AG10803 (cell line): ENCODE data around the gene NOTCH2.
"Not testable (repeated sequence)": the region's sequence is repeated elsewhere in the genome, so short reads cannot be mapped to it uniquely, and the experiment has no call there.

Experiments used
- DNase-seq: peaks from one replicate; pipeline ENCODE4 v3.0.0; 2010; ENCODE audit warnings: low read depth
- H3K4me3 ChIP-seq: 2 replicates; pipeline ENCODE4 v1.5.1; 2011; ENCODE audit warnings: mild to moderate bottlenecking, low read length, control low read depth
- CTCF ChIP-seq: conservative IDR thresholded peaks from 2 replicates; pipeline ENCODE4 v1.5.1; 2011; ENCODE audit warnings: mild to moderate bottlenecking, low read length, control low read depth, inconsistent platforms

NOTCH2 gene

GRCh38 chr1:120087959-120088358, 18.5 kb upstream of the NOTCH2 start:
- H3K4me3 ChIP-seq: not testable (repeated sequence)
- DNase-seq: peak; percentile 72

- H3K4me3 ChIP-seq, DNase-seq: not testable (repeated sequence)
These were observed 405 bp upstream of the NOTCH2 start for GRCh38 chr1:120069920-120070214.

- H3K4me3 ChIP-seq: peak overlapping the region; percentile 53
- not testable (repeated sequence) for DNase-seq
These were observed 787 bp downstream of the NOTCH2 start for GRCh38 chr1:120068683-120069066.

- H3K4me3 ChIP-seq: not testable (repeated sequence)
- peak; percentile 81 for DNase-seq
These were observed 21.3 kb downstream of the NOTCH2 start for GRCh38 chr1:120048208-120048607.

- H3K4me3 ChIP-seq, DNase-seq: not testable (repeated sequence)
These were observed 27.7 kb downstream of the NOTCH2 start for GRCh38 chr1:120041771-120042170.

GRCh38 chr1:120032253-120032652, 37.2 kb downstream of the NOTCH2 start:
- H3K4me3 ChIP-seq, DNase-seq: not testable (repeated sequence)

GRCh38 chr1:120023791-120024190, 45.7 kb downstream of the NOTCH2 start:
- not testable (repeated sequence) for H3K4me3 ChIP-seq, DNase-seq

- DNase-seq: not testable (repeated sequence)
These were observed 54.5 kb downstream of the NOTCH2 start for GRCh38 chr1:120014978-120015377.

GRCh38 chr1:120008320-120008719, 61.1 kb downstream of the NOTCH2 start:
- not testable (repeated sequence) for H3K4me3 ChIP-seq, DNase-seq

More at GRCh38 chr1:120014978-120015377, 54.5 kb downstream of the NOTCH2 start:
- H3K4me3 ChIP-seq: not testable (repeated sequence)

- not testable (repeated sequence) for DNase-seq
These were observed 61.6 kb downstream of the NOTCH2 start for GRCh38 chr1:120007850-120008249.

GRCh38 chr1:120001035-120001434, 68.4 kb downstream of the NOTCH2 start:
- H3K4me3 ChIP-seq, DNase-seq: not testable (repeated sequence)

More at GRCh38 chr1:120007850-120008249, 61.6 kb downstream of the NOTCH2 start:
- not testable (repeated sequence) for H3K4me3 ChIP-seq

- not testable (repeated sequence) for DNase-seq, H3K4me3 ChIP-seq
These were observed 72.6 kb downstream of the NOTCH2 start for GRCh38 chr1:119996731-119997312.

- not testable (repeated sequence) for H3K4me3 ChIP-seq
- DNase-seq: peak; percentile 31
These were observed 73.5 kb downstream of the NOTCH2 start for GRCh38 chr1:119995975-119996374.

- no peak overlapping the region for H3K4me3 ChIP-seq
- TF ChIP-seq CTCF: no peak
- no peak for DNase-seq
These were observed 81.0 kb downstream of the NOTCH2 start for GRCh38 chr1:119988306-119989062.

GRCh38 chr1:119987686-119988085, 81.8 kb downstream of the NOTCH2 start:
- DNase-seq: no peak
- no peak for TF ChIP-seq CTCF
- H3K4me3 ChIP-seq: no peak overlapping the region
